AG09319 (cell line): Measurements from ENCODE around the gene CCDC80.
A peak's percentile ranks its signal among the peaks of the same experiment; 100 is the strongest.

Source experiments
- DNase-seq: peaks from one replicate; pipeline ENCODE4 v3.0.0-alpha.2; 2010; ENCODE audit warnings: low read depth; ENCODE audit errors: extremely low read depth
- TF ChIP-seq, protein P1 (sequence below): IDR thresholded peaks from 2 replicates; pipeline ENCODE4 v1.5.1; 2011; ENCODE audit warnings: low read depth, mild to moderate bottlenecking, inconsistent platforms, low read length, moderate library complexity

The CCDC80 gene

DNA sequence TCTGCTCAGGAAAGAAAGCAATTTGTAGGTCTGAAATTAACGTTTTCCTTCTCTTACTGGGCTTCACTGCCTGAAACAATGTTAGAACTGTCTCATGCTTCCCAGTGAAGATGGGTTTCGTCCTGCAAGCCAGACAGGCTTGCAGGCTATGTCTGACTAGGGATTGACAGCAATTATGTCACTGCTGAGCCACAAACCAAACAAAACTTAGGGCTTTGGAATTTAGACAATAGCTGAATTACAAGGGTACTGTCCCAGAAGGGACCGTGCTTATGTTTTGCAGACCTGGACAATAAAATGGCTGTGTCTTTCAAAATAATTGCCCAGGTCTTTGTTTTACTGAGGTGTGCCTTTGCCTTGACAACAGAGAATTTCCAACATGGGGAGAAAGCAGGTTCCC, 46.3 kb upstream of the CCDC80 start:
- TF ChIP-seq, protein P1, sequence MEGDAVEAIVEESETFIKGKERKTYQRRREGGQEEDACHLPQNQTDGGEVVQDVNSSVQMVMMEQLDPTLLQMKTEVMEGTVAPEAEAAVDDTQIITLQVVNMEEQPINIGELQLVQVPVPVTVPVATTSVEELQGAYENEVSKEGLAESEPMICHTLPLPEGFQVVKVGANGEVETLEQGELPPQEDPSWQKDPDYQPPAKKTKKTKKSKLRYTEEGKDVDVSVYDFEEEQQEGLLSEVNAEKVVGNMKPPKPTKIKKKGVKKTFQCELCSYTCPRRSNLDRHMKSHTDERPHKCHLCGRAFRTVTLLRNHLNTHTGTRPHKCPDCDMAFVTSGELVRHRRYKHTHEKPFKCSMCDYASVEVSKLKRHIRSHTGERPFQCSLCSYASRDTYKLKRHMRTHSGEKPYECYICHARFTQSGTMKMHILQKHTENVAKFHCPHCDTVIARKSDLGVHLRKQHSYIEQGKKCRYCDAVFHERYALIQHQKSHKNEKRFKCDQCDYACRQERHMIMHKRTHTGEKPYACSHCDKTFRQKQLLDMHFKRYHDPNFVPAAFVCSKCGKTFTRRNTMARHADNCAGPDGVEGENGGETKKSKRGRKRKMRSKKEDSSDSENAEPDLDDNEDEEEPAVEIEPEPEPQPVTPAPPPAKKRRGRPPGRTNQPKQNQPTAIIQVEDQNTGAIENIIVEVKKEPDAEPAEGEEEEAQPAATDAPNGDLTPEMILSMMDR, result no peak
- DNase-seq, result no peak

DNA sequence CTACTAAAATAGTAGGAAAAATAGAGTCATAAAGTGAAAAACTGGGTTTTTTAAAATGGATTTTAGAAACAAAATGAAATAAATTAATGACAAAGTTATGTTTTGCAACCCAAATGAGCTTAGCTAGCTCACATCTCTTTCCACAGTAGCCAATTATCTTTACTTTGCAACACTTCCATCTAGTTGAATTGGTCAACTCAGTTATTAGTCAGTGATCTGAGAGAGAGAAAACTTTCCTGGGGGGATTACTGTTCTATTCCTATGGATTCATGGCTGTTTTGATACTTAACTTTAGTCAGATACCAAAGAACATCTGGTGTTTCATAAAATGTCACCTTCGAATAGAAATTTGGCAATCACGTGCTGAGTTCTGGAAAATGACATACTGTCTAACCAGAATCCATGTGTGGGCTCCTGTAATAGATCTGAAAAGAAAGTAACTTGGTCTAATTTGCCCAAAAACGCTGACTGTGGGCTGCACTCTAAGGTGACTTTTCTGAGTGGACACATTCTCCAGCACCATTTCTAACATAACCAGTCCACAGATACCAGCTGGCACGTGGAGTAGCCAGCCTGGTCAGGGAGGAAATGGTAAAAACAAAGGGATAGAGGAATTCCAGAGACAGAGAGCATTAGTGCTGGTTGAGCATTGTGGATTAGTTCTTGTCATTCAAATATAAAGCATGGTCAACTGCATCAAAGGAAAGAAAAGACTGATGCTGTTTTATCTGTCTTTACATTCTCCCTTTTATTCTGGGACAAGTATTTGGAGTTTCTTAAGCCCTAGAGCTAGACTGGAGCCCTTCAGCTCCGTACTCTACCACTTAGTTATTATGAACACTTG, 45.2 kb upstream of the CCDC80 start:
- TF ChIP-seq, protein P1, result no peak
- DNase-seq, result no peak

DNA sequence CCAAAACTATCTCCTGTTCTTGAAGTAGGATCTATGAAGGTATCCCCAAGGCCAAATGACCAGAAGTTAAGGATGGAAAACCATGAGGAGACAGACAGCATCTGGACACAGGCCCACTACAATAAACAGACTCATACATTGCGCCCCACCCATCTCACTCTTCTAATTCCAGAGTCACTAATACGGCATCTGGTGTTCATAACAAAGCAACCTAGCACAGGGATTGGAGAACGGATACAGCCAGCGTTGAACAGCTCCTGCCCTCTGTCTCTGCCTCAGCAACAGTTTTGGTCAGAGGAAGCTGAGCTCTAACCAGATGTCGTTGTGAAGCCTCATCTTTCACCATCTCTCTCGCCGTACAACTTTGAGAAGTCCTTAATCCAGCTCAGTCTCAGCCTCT, 44.5 kb upstream of the CCDC80 start:
- TF ChIP-seq, protein P1, result no peak
- peak; percentile 81 for DNase-seq

DNA sequence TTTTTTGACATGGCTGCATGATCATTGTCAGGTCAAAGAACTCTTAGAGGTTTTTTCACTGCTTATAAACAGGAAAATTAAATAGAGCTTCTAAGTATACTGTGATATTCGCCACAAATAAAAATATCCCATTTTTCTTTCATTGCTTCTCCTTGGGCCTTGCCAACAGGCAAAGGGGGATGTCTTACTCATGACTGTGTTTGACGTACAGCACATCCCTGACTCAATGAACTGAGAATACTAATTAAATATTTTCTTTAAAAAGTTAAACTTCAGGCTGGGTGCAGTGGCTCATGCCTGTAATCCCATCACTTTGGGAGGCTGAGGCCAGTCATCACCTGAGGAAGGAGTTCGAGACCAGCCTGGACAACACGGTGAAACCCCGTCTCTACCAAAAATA, 41.4 kb upstream of the CCDC80 start:
- no peak for DNase-seq
- TF ChIP-seq, protein P1, result no peak

DNA sequence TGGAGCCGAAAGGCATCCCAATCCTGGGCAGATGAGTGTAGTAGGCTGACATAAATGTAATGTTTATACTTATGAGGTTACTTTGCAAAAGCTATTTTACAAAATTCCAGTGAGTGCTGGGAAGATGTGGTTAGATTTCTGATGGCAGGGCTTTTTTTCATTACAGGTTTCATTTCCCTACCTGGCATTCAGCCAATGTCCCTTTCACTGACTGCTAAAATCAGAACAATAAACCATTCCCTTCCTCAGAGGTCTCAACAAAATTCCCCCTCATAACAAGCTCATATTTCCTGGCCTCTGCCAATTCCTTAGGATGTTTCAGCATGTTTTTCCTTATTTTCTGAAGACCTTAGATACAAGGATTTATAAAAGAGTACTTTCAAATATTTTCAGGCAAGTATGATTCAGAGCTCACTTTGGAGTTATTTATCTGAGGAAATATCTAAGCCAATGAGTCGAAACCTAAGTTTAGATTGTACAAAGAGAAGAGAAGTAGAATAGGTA, 40.9 kb upstream of the CCDC80 start:
- peak; percentile 61 for DNase-seq
- TF ChIP-seq, protein P1, result no peak

DNA sequence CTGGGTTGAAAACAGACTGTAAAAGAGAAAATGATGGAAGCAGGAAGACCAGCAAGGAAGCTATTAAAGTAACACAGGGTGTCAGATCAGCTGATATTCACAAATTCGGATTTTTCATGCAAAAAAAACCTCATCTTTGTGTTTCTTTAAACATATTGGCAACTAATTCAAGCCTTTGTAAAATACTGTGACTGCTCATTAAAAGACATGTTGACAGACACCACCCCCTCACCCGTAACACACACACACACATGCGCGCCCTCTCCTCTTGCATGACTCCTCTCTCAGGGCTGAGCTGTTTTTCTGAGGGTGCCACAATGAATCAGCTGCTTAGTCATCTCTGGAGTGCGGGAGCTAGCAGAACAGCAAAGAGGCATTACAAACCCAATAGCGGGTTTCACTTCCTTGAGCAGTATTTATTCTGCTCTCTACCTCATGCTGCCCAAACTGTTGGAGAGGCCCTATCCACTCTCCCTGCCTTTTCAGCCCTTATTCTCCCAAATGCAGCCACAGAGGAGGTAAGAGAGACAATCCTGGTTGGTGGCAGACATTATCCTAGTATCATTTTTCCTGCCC, 35.8 kb upstream of the CCDC80 start:
- DNase-seq, result peak; percentile 80
- TF ChIP-seq, protein P1, result no peak

DNA sequence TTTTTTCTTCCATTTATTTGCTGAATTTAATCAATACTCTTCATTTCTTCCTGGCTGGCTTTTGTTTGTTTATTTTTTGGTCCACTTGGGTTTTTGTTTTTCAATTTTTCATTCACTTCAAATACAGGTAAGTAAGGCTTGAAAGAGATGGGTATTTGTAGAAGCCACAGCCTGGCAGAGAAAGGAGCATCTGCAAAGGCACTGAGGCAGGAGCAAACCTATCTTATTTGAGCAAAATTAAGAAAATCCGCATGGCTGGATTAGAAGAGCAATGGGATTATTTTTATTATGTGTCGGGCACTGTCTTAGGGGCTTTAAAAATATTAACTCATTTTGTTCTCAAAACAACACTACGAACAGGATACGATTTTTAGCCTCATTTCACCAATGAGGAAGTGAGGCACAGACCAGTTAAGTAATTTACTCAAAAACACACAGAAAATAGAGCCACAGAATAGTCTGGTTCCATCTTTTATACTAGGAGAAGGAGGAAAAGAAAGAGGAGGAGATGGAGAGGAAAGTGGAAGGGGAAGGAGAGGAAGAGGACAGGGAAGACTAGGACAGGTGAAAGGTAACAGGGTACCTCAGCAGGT, 35.1 kb upstream of the CCDC80 start:
- TF ChIP-seq, protein P1, result no peak
- no peak for DNase-seq
